HepG2 (cell line): Measurements from ENCODE around the gene RHOT2. TPM values are rescaled to one million over a fixed set of nuclear protein-coding genes. Genes with fewer than 3 reads are reported as not detected.

Experiments
- AHDC1 ChIP-seq: sonication (generic); formaldehyde crosslinking; IDR thresholded peaks from 2 replicates; pipeline ENCODE4 v1.5.1; 2020; ENCODE audit warnings: mild to moderate bottlenecking, missing genetic modification reagents, borderline replicate concordance
- ARID4A ChIP-seq: sonication (generic); formaldehyde crosslinking; IDR thresholded peaks from 2 replicates; pipeline ENCODE4 v1.5.0; 2020; ENCODE audit warnings: mild to moderate bottlenecking, missing genetic modification reagents, borderline replicate concordance
- GTF2F1 ChIP-seq: fragments of 150-350 bp; IDR thresholded peaks from 2 replicates; pipeline ENCODE4 v1.6.1; 2014; ENCODE audit warnings: low read length
- HMGA1 ChIP-seq: sonication (generic); formaldehyde crosslinking; conservative IDR thresholded peaks from 2 replicates; pipeline ENCODE4 v1.4.0; 2020; ENCODE audit warnings: missing genetic modification reagents
- PAF1 ChIP-seq: IDR thresholded peaks from 2 replicates; pipeline ENCODE4 v1.6.1; 2016; ENCODE audit warnings: missing genetic modification reagents, missing compliant biosample characterization
- PREB ChIP-seq: sonication (generic); formaldehyde crosslinking; IDR thresholded peaks from 2 replicates; pipeline ENCODE4 v1.4.0; 2020; ENCODE audit warnings: missing genetic modification reagents
- SALL2 ChIP-seq: sonication (generic); formaldehyde crosslinking; IDR thresholded peaks from 2 replicates; pipeline ENCODE4 v1.8.1; 2023; ENCODE audit warnings: mild to moderate bottlenecking, missing genetic modification reagents, inconsistent platforms
- SNAPC5 ChIP-seq: sonication (generic); formaldehyde crosslinking; IDR thresholded peaks from 2 replicates; pipeline ENCODE4 v1.8.1; 2023; ENCODE audit warnings: mild to moderate bottlenecking, missing genetic modification reagents, borderline replicate concordance
- TFAP4 ChIP-seq: sonication (generic); IDR thresholded peaks from 2 replicates; pipeline ENCODE4 v1.6.1; 2016; ENCODE audit warnings: low read depth, borderline replicate concordance
- TMF1 ChIP-seq: sonication (generic); formaldehyde crosslinking; IDR thresholded peaks from 2 replicates; pipeline ENCODE4 v1.8.1; 2022; ENCODE audit warnings: low read depth, missing genetic modification reagents
- ZFP36 ChIP-seq: fragments of 150-350 bp; IDR thresholded peaks from 2 replicates; pipeline ENCODE4 v1.6.1; 2018; ENCODE audit warnings: borderline replicate concordance, low read length, low read depth; ENCODE audit not compliant: partially characterized antibody
- ZNF317 ChIP-seq: sonication (generic); formaldehyde crosslinking; IDR thresholded peaks from 2 replicates; pipeline ENCODE4 v1.5.0; 2020; ENCODE audit warnings: mild to moderate bottlenecking, missing genetic modification reagents
- ZNF775 ChIP-seq: sonication (generic); formaldehyde crosslinking; IDR thresholded peaks from 2 replicates; pipeline ENCODE4 v1.4.0; 2020; ENCODE audit warnings: missing genetic modification reagents, mild to moderate bottlenecking, moderate library complexity, borderline replicate concordance
- ZNF879 ChIP-seq: sonication (generic); formaldehyde crosslinking; IDR thresholded peaks from 2 replicates; pipeline ENCODE4 v1.8.1; 2023; ENCODE audit warnings: missing genetic modification reagents
- polyA plus RNA-seq, 8 experiments: library from polyadenylated mRNA; depleted of rRNA in 3 of 8; stranded (reverse) in 7 of 8; unstranded in 1 of 8; fragments of >200 nt; fragmentation: Illumina TruSeq in 4 of 8; extraction: Trizol in 4 of 8; gene quantifications; 2 replicates each; pipeline versions ENCODE4 v1.2.1 to v1.2.3, GENCODE V29; 2011 to 2016; ENCODE audit warnings: low read depth in 4 of 8, missing spikeins in 1 of 8, mixed read lengths in 1 of 8; ENCODE audit not compliant: insufficient read depth in 1 of 8
- total RNA-seq, 5 experiments: library from RNA; depleted of rRNA; stranded (reverse); fragments of >200 nt; fragmentation: Illumina TruSeq; extraction: Trizol; gene quantifications; 2 replicates each; pipeline ENCODE4 v1.2.3, GENCODE V29; 2016; ENCODE audit warnings: low read depth in 1 of 5

Gene RHOT2
- total and polyA plus RNA-seq, 2 of the 13 experiments (the other 11 are each of a cell fraction or from before 2014, with no cell fraction given): 63.6 to 76.9 TPM

- TF ChIP-seq SALL2 (CRISPR knock-in tag) (peak; percentile 78; the same call in 1 of the 2 replicates), AHDC1 (no peak), HMGA1 (CRISPR knock-in tag) (no peak), ZNF317 (CRISPR knock-in tag) (no peak), ZNF879 (CRISPR knock-in tag) (no peak), ZNF775 (CRISPR knock-in tag) (no peak), ZFP36 (no peak), PREB (no peak; the same call in 1 of the 2 replicates), TMF1 (CRISPR knock-in tag) (peak; percentile 57; the same call in 1 of the 2 replicates), GTF2F1 (no peak), TFAP4 (peak; percentile 21; the same call in 1 of the 2 replicates), PAF1 (CRISPR knock-in tag) (no peak), ARID4A (peak; percentile 78; the same call in 1 of the 2 replicates), SNAPC5 (CRISPR knock-in tag) (no peak)
Observed at GRCh38 chr16:720990-721764, 53.2 kb downstream of the RHOT2 start, which contains the start of gene ANTKMT (continued).
